Epithelial cell of prostate (primary cell): ENCODE data around the gene ZYX.
A peak's percentile ranks its signal among the peaks of the same experiment; 100 is the strongest.

Source experiments
- DNase-seq: peaks from one replicate; pipeline ENCODE4 v3.0.0-alpha.2; 2011; ENCODE audit warnings: low read depth, low spot score
- H3K27ac ChIP-seq: fragments of 450-650 bp; 2 replicates; pipeline ENCODE4 v1.5.1; 2017; ENCODE audit warnings: mild to moderate bottlenecking

ZYX gene

GRCh38 chr7:143361552-143362130 lies 19.5 kb upstream of the ZYX start:
- no peak overlapping the region for H3K27ac ChIP-seq
- no peak for DNase-seq

- DNase-seq = no peak
- H3K27ac ChIP-seq = no peak within 1 kb of the TSS
These were observed 18.8 kb upstream of the ZYX start, which contains the start of gene FAM131B for GRCh38 chr7:143362131-143363015. Gene FAM131B, minus strand, starts transcription at chr7:143362713. Its CDS starts 110 bp downstream, at chr7:143362603.

GRCh38 chr7:143363016-143363937 lies 17.9 kb upstream of the ZYX start:
- no peak for DNase-seq
- no peak overlapping the region for H3K27ac ChIP-seq

DNA sequence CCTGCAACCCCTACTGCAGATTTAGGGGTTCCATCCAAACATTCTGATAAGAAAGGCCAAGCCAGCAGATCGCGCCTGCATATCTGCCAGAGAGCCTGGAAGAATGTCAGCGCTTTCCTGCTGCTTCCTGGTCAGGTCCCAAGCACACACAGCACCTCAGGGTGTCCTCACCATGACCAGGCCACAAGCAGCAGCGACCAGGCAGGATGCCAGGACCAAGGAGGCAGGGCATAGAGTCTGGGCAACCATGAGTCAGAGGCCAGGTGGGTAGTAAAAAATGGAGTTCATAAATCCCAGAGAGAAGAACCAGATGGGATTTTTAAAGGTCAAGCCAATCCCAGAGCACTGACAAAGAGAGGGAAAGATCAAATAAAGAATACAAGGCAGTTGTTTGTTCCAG lies 13.2 kb upstream of the ZYX start:
- H3K27ac ChIP-seq = no peak overlapping the region
- DNase-seq = peak; percentile 50

- no peak for DNase-seq
- no peak overlapping the region for H3K27ac ChIP-seq
These were observed 12.8 kb upstream of the ZYX start for GRCh38 chr7:143368387-143368786.

DNA sequence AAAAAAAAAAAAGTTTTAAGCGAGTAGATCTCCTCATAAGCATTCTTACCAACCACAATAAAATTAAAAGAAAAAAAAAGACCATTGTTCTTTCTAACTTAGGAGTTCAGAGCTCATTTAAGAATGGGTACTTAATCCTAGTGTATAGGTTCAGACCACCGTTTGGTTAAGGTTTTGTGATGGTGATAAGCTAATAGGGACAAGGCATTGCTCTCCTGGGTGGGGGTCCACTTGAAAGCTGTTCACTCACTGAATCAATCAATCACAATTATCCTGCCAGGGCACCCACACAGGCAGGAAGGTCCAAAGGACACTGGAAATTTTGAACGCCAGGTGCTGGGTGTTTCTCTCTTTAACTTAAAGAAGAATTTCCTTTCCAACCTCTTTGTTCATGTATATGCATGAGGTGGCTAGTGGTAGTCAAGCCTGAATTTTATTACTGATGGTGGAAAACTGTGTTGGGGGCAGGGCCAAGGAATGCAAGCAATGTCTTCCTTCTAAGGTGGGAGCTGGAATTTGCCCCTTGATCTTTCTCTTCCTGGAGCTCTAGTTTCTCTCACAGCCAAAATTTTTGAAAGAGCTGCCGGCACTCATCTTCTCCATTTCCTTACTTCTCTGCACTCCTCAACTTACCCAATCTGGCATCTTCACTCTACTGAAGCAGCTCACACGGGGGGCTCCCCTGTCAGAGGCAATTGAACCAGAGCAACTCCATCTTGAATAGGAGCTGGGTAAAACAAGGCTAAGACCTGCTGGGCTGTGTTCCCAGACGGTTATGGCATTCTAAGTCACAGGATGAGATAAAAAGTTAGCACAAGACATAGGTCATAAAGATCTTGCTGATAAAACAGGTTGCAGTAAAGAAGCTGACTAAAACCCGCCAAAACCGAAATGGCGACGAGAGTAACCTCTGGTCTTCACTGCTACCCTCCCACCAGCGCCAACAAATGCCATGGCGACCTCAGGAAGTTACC lies 11.2 kb upstream of the ZYX start:
- no peak overlapping the region for H3K27ac ChIP-seq
- no peak for DNase-seq

DNA sequence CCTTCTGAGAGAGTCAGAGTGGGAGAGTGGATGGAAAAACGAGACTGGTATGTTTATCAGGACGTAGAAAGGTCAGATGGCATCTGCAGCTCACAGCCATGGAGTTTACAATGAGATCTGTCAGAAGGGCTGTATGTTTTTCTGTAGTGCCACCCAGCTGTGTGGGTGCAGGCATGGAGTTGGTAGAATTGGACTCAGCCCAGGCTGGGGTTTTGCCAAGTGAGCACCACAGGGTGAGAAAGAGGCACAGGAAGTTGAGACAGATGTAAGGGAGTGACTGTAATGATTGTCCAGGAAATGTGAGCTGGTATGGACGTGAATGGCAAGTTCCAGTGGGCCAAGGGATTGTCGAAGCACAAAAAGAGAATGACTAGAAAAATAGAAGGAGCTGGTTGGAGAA lies 9.1 kb upstream of the ZYX start:
- H3K27ac ChIP-seq = peak overlapping the region; percentile 55
- no peak for DNase-seq

DNA sequence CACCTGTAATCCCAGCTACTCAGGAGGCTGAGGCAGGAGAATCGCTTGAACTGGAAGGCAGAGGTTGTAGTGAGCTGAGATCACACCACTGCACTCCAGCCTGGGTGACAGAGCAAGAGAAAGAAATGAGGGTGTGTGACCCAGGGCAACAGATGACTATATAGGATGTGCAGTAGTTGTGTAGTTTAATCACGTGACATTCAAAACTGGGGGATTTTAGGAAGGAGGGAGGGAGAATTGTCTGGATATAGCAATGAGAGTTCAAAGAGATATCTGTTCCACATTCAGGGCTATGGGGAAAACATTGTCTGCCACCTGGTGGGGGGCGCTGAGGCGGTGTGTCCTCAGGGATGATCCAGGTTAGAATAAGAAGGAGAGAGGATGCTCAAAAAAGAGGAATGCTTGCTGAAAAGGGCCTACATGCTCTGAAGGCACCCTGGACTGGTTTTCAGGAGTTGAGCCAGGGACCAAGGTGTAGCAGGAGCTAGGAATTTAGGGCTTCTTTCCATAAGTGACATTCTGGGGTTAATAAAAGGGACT lies 7.8 kb upstream of the ZYX start:
- no peak overlapping the region for H3K27ac ChIP-seq
- no peak for DNase-seq

GRCh38 chr7:143374561-143374960 lies 6.6 kb upstream of the ZYX start:
- no peak overlapping the region for H3K27ac ChIP-seq
- no peak for DNase-seq

DNA sequence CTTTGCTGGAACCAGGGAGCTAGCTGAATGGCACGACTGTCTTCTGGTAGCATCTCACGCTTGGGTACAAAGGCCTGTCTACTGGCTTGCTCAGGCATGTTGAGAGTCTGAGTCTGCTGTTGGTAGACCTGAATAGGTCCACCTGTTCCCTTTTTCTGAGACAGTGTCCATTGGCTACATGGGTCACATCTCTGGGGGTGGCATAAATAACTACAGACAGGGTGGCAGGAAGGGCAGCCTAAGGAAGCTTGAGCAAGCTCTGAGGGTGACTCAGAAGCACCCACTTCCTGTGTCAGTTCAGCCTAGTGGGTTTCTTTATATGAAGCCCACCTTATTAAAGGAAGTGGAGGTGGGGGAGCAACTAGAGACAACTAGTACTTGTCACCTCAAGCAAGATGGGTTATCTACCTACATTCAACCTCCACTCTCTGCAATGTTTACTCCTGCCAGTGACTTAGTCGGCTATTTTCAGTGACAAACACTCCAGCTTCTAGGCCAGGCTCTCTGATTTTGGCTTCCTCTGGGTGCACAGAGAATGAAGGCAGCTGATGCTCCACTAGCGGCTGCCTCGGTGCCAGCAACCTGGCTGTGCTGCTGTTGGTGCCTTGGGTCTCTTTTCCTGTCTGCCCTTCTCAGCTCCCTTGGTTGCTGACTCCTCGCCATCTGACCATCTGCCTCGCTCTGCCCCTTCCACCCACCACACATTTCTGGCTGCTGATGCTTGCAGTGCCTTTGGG lies 5.7 kb upstream of the ZYX start:
- H3K27ac ChIP-seq = peak overlapping the region; percentile 9
- no peak for DNase-seq

DNA sequence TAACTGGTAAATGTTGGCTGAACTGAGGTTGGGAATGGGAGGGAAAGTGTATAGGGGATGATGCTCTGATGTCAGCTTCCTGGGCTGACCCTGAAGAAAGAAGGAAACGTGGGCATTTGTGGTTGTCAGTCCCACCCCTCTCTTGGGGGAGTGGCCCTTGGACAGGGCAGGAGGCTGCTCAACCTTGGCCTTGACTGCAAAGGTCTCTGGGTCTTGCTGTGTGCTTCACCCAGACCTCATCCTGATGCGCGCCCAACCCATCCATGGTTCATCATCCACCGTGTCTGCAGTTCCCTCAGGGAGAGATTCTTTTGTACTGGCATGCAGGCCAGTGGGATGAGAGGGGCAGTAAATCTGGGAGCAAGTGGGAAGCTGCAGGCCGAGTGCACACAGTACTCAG lies 4.7 kb upstream of the ZYX start:
- H3K27ac ChIP-seq = no peak overlapping the region
- no peak for DNase-seq

DNA sequence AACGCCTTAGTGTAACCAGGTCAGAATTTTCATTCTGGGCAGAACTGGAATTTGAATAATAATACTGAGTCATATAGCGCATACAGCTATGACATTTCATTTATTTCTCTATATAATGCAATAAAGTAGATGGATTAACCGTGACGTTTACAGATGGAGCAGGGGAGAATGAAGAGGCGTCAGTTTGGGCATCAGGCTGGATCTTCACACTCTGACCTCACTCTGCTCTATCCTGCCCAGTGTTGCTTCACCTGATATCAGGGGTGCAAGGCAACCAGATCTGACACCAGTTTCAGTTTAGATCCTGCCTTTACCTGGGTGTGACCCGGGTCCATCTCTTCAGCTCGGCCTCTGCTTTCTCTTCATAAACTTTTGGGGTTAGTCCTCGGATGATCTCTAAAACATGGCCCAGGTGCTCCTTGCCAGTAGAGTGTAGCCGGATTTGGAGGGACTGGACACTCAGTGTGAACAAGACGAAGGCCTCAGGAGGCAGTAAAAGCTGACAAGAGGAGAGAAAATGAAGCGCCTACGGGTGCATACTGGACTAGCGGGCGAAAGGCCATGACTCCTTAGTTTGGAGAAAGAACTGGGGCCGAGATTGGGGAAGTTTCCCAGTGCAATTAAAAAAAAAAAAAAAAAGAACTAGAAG lies 1.4 kb upstream of the ZYX start:
- peak overlapping the region; percentile 97 for H3K27ac ChIP-seq
- no peak for DNase-seq

DNA sequence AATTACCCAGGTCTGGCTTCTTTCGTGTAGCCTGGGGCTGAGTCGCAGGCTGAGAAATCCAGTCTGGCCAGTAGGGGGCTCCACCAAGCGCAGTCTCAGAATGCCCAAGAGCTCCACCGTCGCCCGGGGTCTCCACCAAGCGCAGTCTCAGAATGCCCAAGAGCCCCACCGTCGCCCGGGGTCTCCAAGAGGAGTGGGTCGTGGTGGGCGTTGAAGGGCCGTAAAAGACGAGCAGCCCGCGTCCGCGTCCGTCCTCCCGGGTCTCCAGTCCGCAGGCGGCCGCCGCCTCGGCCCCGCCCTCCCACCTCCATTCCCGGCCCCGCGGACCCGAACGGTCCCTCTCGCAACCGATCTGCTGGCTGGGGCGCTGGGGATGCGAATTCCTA lies 892 bp upstream of the ZYX start:
- DNase-seq = no peak
- peak overlapping the region; percentile 97 for H3K27ac ChIP-seq

- no peak for DNase-seq
- peak overlapping the region; percentile 97 for H3K27ac ChIP-seq
These were observed 431 bp downstream of the ZYX start for GRCh38 chr7:143381427-143382125.

GRCh38 chr7:143382126-143382790 lies 1.1 kb downstream of the ZYX start:
- DNase-seq = no peak
- H3K27ac ChIP-seq = peak overlapping the region; percentile 97

GRCh38 chr7:143382791-143383641 lies 1.9 kb downstream of the ZYX start:
- H3K27ac ChIP-seq = peak overlapping the region; percentile 97
- no peak for DNase-seq
